Retinal pigment epithelial cell (primary cell): ENCODE measurements around the gene TNK1.

ENCODE experiments used
- DNase-seq: peaks from one replicate; pipeline ENCODE4 v3.0.0-alpha.2; 2010; ENCODE audit warnings: low read depth
- H3K4me3 ChIP-seq: 2 replicates; pipeline ENCODE4 v1.5.1; 2011; ENCODE audit warnings: mild to moderate bottlenecking, low read length, control low read depth, moderate library complexity
- TF ChIP-seq, protein P1 (sequence below): conservative IDR thresholded peaks from 2 replicates; pipeline ENCODE4 v1.5.1; 2011; ENCODE audit warnings: low read depth, low read length, control low read depth, inconsistent platforms

TNK1 gene

DNA sequence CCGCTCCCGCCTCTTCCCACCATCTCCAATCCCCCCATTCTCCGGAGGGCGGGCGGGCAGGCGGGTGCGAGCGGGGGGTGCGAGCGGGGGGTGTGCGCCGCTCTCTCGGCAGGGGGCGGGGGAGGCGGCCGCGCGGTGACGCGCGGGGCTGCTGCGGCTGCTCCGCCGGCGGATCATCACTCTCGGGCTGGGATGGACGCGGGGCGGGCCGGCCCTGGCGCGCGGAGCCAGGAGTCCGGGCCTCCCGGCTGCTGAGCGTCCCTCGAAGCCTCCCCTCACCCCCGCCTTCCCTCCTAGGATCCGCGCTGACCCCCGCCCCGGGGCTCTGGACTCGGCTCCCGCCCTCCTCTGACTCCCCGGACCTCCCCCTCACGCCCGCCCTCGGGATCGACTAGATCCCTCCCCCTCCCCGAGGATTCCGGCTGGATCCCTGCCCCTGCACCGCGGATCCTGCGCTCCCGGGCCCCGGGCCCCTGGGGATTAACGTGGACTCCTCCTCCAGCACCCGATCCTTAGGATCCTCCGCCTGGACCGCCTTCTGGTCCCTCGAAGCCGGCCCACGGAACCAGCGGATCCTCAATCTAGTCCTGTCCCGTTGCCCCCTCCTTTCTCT, 24.0 kb downstream of the TNK1 start:
- TF ChIP-seq, protein P1, sequence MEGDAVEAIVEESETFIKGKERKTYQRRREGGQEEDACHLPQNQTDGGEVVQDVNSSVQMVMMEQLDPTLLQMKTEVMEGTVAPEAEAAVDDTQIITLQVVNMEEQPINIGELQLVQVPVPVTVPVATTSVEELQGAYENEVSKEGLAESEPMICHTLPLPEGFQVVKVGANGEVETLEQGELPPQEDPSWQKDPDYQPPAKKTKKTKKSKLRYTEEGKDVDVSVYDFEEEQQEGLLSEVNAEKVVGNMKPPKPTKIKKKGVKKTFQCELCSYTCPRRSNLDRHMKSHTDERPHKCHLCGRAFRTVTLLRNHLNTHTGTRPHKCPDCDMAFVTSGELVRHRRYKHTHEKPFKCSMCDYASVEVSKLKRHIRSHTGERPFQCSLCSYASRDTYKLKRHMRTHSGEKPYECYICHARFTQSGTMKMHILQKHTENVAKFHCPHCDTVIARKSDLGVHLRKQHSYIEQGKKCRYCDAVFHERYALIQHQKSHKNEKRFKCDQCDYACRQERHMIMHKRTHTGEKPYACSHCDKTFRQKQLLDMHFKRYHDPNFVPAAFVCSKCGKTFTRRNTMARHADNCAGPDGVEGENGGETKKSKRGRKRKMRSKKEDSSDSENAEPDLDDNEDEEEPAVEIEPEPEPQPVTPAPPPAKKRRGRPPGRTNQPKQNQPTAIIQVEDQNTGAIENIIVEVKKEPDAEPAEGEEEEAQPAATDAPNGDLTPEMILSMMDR: no peak
- peak overlapping the region; percentile 49 for H3K4me3 ChIP-seq
- no peak for DNase-seq

GRCh38 chr17:7405350-7406234, 24.7 kb downstream of the TNK1 start:
- TF ChIP-seq, protein P1: no peak
- H3K4me3 ChIP-seq: peak overlapping the region; percentile 49
- DNase-seq: no peak

DNA sequence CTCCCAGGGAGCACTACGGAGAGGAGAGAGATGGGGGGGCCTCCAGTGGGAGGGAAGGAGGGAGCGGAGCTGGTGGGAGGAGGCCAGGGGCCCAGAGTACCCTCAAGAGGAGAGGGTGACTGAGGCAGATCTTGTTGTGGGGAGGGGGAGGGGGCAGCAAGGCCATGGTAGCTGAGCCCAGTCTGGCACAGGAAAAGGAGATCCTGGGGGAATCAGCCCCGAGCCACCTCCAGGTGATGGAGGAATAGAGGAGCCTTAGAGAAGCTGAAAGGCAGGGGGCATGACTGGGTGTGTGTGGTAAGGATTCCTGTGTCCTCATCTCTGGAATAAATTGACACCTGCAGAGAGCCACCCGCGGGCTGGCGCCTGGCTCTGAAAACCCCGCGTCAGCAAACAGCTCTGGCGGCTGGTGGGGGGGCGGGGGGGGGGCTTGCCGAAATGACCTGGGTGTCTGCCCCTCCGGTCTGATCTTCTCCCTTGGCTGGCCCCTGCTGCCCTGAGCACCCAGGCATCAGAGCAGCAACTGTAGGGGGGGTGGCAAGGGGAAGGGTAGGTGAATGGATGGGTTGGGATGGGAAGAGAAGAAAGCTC, 25.4 kb downstream of the TNK1 start:
- DNase-seq: no peak
- no peak overlapping the region for H3K4me3 ChIP-seq
- TF ChIP-seq, protein P1: no peak

DNA sequence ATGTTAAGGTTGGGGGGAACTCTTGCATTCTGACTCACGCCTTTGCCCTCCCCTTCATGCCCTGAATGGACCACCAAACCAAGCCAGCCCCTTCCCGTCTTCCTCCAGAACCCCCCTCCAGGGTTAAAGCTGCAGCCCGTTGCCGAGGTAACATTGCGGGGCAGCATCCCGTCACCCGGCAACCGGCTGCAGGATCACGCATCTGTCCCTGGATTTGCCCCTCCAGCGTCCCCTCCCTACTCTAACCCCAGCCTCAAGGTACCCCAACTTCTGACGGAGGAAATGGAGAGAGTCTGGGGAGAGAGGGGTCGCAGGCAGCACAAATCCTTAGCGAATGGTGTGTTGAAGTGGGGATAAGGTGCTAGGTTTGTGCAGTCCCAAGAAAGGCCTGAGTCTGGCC, 26.2 kb downstream of the TNK1 start:
- H3K4me3 ChIP-seq: no peak overlapping the region
- no peak for DNase-seq

GRCh38 chr17:7407485-7408251, 26.8 kb downstream of the TNK1 start, which contains the start of gene NLGN2:
NLGN2 (plus strand) TSS chr17:7407845; CDS start chr17:7408256, 411 bp downstream.
- no peak within 1 kb of the TSS for H3K4me3 ChIP-seq
- TF ChIP-seq, protein P1: no peak
- no peak for DNase-seq

More for the DNA sequence above, 26.2 kb downstream of the TNK1 start:
- TF ChIP-seq, protein P1: no peak

GRCh38 chr17:7408252-7408727, 27.4 kb downstream of the TNK1 start:
- DNase-seq: no peak
- no peak overlapping the region for H3K4me3 ChIP-seq
- TF ChIP-seq, protein P1: no peak
